Epithelial cell of proximal tubule (primary cell): Measurements from ENCODE around the gene CRELD2. TPM values are rescaled to one million over a fixed set of nuclear protein-coding genes. Genes with fewer than 3 reads are reported as not detected.

Experiments used
- DNase-seq: peaks from one replicate; pipeline ENCODE4 v3.0.0-alpha.2; 2011; ENCODE audit warnings: low read depth
- H3K4me3 ChIP-seq: 2 replicates; pipeline ENCODE4 v1.5.1; 2011; ENCODE audit warnings: low read depth, mild to moderate bottlenecking, low read length
- total RNA-seq: library from RNA; depleted of rRNA; stranded (reverse); fragments of >200 nt; gene quantifications from 2 replicates; pipeline ENCODE4 v1.2.3, GENCODE V29; 2015
- TF ChIP-seq, protein P1 (sequence below): conservative IDR thresholded peaks from 2 replicates; pipeline ENCODE4 v1.5.1; 2012; ENCODE audit warnings: low read depth, mild to moderate bottlenecking, low read length

The CRELD2 gene
- total RNA-seq, 1 donor from 2014 or later = 54.1 TPM

DNA sequence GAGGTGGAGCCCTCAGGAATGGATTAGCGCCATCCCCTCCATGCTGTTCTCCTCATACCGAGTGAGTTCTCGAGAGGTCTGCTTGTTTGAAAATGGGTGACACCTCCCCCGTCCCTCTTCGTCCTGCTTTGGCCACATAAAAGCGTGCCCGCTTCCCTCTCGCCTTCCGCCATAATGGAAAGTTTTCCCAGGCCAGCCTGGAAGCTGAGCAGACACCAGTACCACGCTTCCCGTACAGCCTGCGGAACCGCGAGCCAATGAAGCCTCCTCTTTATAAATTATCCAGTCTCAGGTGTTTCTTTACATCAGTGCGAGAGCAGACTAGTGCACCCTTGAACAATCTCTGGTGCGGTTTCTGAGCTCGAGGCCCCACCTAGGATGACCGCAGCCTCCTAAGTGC is 13.0 kb upstream of the CRELD2 start:
- H3K4me3 ChIP-seq = no peak overlapping the region
- no peak for DNase-seq
- TF ChIP-seq, protein P1, sequence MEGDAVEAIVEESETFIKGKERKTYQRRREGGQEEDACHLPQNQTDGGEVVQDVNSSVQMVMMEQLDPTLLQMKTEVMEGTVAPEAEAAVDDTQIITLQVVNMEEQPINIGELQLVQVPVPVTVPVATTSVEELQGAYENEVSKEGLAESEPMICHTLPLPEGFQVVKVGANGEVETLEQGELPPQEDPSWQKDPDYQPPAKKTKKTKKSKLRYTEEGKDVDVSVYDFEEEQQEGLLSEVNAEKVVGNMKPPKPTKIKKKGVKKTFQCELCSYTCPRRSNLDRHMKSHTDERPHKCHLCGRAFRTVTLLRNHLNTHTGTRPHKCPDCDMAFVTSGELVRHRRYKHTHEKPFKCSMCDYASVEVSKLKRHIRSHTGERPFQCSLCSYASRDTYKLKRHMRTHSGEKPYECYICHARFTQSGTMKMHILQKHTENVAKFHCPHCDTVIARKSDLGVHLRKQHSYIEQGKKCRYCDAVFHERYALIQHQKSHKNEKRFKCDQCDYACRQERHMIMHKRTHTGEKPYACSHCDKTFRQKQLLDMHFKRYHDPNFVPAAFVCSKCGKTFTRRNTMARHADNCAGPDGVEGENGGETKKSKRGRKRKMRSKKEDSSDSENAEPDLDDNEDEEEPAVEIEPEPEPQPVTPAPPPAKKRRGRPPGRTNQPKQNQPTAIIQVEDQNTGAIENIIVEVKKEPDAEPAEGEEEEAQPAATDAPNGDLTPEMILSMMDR = no peak

DNA sequence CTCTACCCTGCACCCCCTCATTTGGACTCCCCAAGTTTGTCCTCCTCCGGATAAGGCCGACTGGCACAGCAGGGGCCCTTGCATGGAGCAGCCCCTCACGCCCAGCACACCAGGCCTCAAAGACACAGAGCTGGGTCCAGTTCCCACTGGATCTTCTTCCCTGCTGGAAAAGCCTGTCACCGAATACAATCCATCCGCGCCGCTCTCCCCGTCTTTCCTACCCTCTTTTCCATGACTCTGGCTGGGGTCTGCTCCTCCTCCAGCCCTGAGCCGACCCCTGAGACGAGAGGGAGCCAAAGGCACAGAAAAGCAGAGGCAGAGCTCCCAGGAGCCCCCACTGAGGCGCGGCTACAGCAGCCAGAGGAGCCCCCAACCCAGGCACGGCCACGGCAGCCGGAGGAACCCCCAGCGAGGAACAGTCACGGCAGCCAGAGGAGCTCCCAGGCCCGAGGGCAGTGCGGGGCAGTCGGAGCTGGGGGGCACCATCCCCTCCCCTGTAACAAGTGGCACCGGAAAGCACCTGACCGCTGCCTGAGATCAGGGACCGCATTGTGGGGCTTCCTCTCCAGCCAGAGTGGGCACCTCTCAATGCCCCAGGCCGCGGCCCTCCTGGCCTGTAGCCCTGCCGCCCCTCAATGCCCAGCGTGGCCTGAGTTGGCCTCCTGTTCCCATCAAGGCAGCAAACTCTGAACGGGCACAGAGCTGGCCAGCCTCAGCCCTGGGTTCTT is 12.2 kb upstream of the CRELD2 start:
- TF ChIP-seq, protein P1 = no peak
- no peak for DNase-seq
- H3K4me3 ChIP-seq = no peak overlapping the region

DNA sequence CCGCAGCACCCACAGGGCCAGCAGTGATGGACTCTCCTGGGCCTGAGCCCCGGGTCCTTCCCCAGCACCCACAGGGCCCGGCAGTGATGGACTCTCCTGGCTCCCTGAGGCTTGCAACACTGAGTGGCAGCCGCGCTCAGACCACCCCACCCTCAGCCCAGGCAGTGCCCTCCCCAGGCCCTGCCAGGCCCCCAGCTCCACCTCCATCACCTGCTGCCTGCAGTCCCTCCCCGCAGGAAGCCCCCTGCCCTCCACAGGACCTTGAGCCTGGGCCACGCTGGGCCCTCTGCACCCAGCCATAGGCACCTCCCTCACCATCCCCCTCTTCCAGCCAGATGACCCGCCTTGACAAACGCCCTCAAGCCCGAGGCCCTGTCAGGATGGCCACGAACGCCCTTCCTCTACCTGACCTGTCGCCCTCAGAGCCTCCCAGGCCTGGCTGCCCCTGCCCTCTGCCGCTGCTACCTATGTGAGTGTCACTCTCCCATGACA is 11.6 kb upstream of the CRELD2 start:
- DNase-seq = no peak
- TF ChIP-seq, protein P1 = no peak
- no peak overlapping the region for H3K4me3 ChIP-seq

DNA sequence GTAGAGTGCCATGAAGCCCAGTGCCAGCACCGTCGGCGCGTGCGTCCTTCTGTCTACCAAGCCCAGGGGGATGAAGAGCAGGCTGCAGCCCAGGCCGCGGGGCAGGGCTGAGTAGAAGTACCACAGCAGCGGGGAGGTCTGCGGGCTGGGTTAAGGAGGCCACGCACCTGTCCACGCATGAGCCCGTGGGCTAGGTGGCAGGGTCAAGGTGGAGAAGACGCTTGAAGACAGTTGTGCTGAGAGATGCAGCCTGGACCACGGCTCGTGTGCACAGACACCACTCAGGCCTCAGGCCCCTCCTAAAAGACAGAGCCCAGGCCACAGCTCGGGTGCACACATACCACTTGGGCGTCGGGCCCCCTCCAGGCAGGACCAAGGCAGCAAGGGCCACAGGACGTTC is 10.6 kb upstream of the CRELD2 start:
- no peak overlapping the region for H3K4me3 ChIP-seq
- TF ChIP-seq, protein P1 = no peak
- DNase-seq = no peak

DNA sequence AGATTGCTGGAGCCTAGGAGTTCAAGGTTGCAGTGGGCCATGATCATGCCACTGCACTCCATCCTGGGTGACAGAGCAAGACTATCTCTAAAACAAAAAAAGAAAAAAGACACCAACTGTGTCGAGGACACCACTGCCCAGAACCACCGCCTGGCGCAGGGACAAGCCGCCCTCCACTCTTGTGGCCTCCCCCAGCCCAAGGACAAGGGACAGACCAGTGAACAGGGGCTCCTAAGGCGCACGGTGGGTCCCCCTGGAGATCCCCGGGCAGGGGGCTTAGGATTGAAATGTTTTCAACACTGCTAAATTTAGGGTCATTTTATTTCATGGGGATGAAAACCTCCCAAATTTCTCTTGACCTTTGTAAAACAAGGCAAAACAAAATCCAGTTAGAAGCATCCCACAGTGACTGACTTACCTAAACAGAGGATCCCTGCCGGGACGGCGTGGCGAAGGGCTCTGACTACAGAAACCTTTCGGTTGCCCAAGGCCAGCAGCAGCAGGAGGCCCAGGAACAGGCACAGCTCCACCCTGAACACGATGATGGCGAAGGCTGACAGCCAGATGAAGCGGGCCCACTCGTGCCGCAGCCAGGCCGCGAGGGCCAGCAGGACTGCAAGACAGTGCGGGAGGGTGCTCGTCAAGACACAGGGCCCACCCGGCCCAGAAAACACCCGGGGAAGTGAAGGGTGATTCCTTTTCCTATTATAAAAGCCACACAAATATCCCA is 8.8 kb upstream of the CRELD2 start:
- TF ChIP-seq, protein P1 = no peak
- DNase-seq = no peak
- no peak overlapping the region for H3K4me3 ChIP-seq

DNA sequence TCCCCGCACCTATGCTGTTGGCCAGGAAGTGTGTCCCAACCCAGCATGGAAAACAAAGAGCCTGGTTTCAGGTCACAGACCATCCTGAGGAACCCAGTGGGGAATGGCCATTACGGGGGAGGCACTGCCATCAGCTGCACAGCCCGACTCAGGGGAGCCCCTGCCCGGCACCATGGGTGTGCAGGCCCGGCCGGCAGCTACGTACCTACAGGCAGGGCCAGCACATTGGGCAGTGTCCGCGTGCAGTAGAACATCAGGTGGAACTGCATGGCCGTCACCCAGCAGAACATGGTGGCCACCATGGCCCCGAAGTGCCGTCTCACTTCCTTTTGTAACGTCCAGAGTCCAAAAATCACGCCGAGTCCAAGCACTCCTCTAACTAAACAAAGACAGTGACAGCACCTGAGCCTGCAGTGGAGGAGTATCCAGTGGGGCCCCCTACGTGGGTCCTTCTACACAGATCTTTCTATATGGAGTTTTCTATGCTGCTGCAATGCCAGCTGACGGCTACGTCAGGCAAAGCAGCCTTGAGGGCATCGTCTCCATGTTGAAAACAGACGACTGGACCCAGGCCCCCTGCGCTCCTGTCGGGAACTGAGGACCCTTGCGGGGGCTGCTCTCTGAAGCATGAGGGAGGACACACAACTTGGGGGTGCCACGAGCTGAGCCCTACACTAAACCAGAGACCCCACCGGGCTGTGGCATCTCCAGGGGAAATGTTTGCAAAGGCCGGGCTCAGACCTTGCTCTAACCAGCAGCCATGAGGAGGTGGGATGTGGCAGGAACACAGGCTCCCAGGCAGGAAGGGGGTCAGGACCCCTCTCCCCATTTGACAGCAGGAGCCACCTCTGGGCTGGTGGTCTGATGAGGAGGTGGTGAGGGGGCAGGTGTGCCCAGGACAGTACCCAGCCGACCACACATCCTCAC is 7.9 kb upstream of the CRELD2 start:
- no peak overlapping the region for H3K4me3 ChIP-seq
- no peak for DNase-seq
- TF ChIP-seq, protein P1 = no peak
